Naive B cell (primary cell): ENCODE measurements around the gene GAMT. TPM values are rescaled to one million over a fixed set of nuclear protein-coding genes. Genes with fewer than 3 reads are reported as not detected.

Source experiments
- ATAC-seq, 2 donors: fragments of 150-1000 bp; cut with Tn5 transposase; 2 replicates each; pipeline ENCODE4 v1.10.0; 2021; ENCODE audit warnings: low read depth in 2 of 2, mild to moderate bottlenecking in 2 of 2, moderate library complexity in 2 of 2
- DNase-seq: peaks from one replicate; pipeline ENCODE4 v3.0.0; 2022
- H3K27ac Mint-ChIP-seq, 6 donors: one replicate each; pipeline ENCODE4 v1.8.0; 2020 to 2022; ENCODE audit warnings: mild to moderate bottlenecking in 6 of 6, mixed read lengths in 6 of 6, moderate library complexity in 5 of 6, inconsistent platforms in 2 of 6
- H3K27me3 Mint-ChIP-seq, 3 donors: one replicate each; pipeline ENCODE4 v1.8.0; 2021 to 2022; ENCODE audit warnings: mixed read lengths in 3 of 3, mild to moderate bottlenecking in 1 of 3
- H3K36me3 Mint-ChIP-seq, 2 donors: one replicate each; pipeline ENCODE4 v1.8.0; 2020 to 2022; ENCODE audit warnings: mixed read lengths in 2 of 2, inconsistent platforms in 1 of 2, mild to moderate bottlenecking in 1 of 2
- H3K4me1 Mint-ChIP-seq, 3 donors: one replicate each; pipeline ENCODE4 v1.8.0; 2020 to 2022; ENCODE audit warnings: mixed read lengths in 3 of 3, inconsistent platforms in 1 of 3, mild to moderate bottlenecking in 1 of 3, moderate library complexity in 1 of 3
- H3K4me3 Mint-ChIP-seq, 8 donors: one replicate each; pipeline ENCODE4 v1.8.0; 2020 to 2022; ENCODE audit warnings: mild to moderate bottlenecking in 8 of 8, mixed read lengths in 8 of 8, moderate library complexity in 8 of 8, inconsistent platforms in 2 of 8
- H3K9me3 Mint-ChIP-seq, 7 donors: one replicate each; pipeline ENCODE4 v1.8.0; 2020 to 2022; ENCODE audit warnings: mixed read lengths in 7 of 7, mild to moderate bottlenecking in 5 of 7, inconsistent platforms in 2 of 7, moderate library complexity in 1 of 7
- polyA plus RNA-seq, 6 donors: library from polyadenylated mRNA; unstranded; fragments of 300-500 nt; fragmentation: Illumina TruSeq; gene quantifications; one replicate each; pipeline ENCODE4 v1.2.3, GENCODE V29; 2021; ENCODE audit warnings: low read depth in 6 of 6

Gene GAMT
- polyA plus RNA-seq, 6 donors from 2014 or later = 14.4 to 24.6 (median 15.7) TPM

GRCh38 chr19:1377965-1378785, 23.2 kb downstream of the GAMT start:
- peaks cover 4 to 11% (median 9%) of the 10 kb centered on the region in 3 donors for H3K4me1 Mint-ChIP-seq
- H3K36me3 Mint-ChIP-seq = peaks cover 0 to 1% of the 10 kb centered on the region in 2 donors
- ATAC-seq (no peak), DNase-seq (no peak)
- peaks cover 0 to 1% (median 0%) of the 10 kb centered on the region in 7 donors for H3K9me3 Mint-ChIP-seq
- H3K4me3 Mint-ChIP-seq = peak overlapping the region in 1 of 8 donors; percentile 15
- no peak overlapping the region for H3K27ac Mint-ChIP-seq
- peaks cover 0 to 3% (median 1%) of the 10 kb centered on the region in 3 donors for H3K27me3 Mint-ChIP-seq

GRCh38 chr19:1377176-1377964, 24.0 kb downstream of the GAMT start:
- Mint-ChIP-seq H3K4me1 (peaks cover 0 to 5% (median 5%) of the 10 kb centered on the region in 3 donors), H3K27ac (no peak overlapping the region), H3K4me3 (no peak overlapping the region), H3K36me3 (no peaks in the 10 kb centered on the region), H3K27me3 (no peaks in the 10 kb centered on the region), H3K9me3 (no peaks in the 10 kb centered on the region)
- DNase-seq = no peak
- no peak for ATAC-seq

- peaks cover 0 to 5% (median 5%) of the 10 kb centered on the region in 3 donors for H3K4me1 Mint-ChIP-seq
- H3K27me3 Mint-ChIP-seq = no peaks in the 10 kb centered on the region
- DNase-seq = no peak
- H3K9me3 Mint-ChIP-seq = no peaks in the 10 kb centered on the region
- no peak for ATAC-seq
- no peak overlapping the region for H3K27ac Mint-ChIP-seq
- no peak overlapping the region for H3K4me3 Mint-ChIP-seq
- H3K36me3 Mint-ChIP-seq = no peaks in the 10 kb centered on the region
Measured at GRCh38 chr19:1376415-1376805, 24.9 kb downstream of the GAMT start.

GRCh38 chr19:1374250-1374577, 27.1 kb downstream of the GAMT start:
- H3K27ac Mint-ChIP-seq = no peak overlapping the region
- no peak overlapping the region for H3K4me3 Mint-ChIP-seq
- peaks cover 0 to 5% (median 5%) of the 10 kb centered on the region in 3 donors for H3K4me1 Mint-ChIP-seq
- H3K27me3 Mint-ChIP-seq = no peaks in the 10 kb centered on the region
- no peak for ATAC-seq
- no peak for DNase-seq
- H3K36me3 Mint-ChIP-seq = no peaks in the 10 kb centered on the region
- H3K9me3 Mint-ChIP-seq = no peaks in the 10 kb centered on the region

- H3K4me3 Mint-ChIP-seq = no peak overlapping the region
- H3K36me3 Mint-ChIP-seq = no peaks in the 10 kb centered on the region
- no peak for ATAC-seq
- no peaks in the 10 kb centered on the region for H3K27me3 Mint-ChIP-seq
- no peak for DNase-seq
- no peaks in the 10 kb centered on the region for H3K9me3 Mint-ChIP-seq
- H3K27ac Mint-ChIP-seq = no peak overlapping the region
- H3K4me1 Mint-ChIP-seq = peaks cover 0 to 5% (median 5%) of the 10 kb centered on the region in 3 donors
Measured at GRCh38 chr19:1373534-1374249, 27.6 kb downstream of the GAMT start.

GRCh38 chr19:1373042-1373533, 28.3 kb downstream of the GAMT start:
- DNase-seq (no peak), ATAC-seq (no peak)
- peaks cover 0 to 5% (median 5%) of the 10 kb centered on the region in 3 donors for H3K4me1 Mint-ChIP-seq
- no peak overlapping the region for H3K4me3 Mint-ChIP-seq
- H3K9me3 Mint-ChIP-seq = no peaks in the 10 kb centered on the region
- no peaks in the 10 kb centered on the region for H3K36me3 Mint-ChIP-seq
- no peak overlapping the region for H3K27ac Mint-ChIP-seq
- H3K27me3 Mint-ChIP-seq = no peaks in the 10 kb centered on the region

GRCh38 chr19:1370579-1371361, 30.6 kb downstream of the GAMT start:
- Mint-ChIP-seq H3K4me1 (no peaks in the 10 kb centered on the region), H3K27ac (no peak overlapping the region), H3K36me3 (no peaks in the 10 kb centered on the region), H3K9me3 (no peaks in the 10 kb centered on the region), H3K4me3 (no peak overlapping the region), H3K27me3 (no peaks in the 10 kb centered on the region)
- no peak for DNase-seq
- no peak for ATAC-seq

DNA sequence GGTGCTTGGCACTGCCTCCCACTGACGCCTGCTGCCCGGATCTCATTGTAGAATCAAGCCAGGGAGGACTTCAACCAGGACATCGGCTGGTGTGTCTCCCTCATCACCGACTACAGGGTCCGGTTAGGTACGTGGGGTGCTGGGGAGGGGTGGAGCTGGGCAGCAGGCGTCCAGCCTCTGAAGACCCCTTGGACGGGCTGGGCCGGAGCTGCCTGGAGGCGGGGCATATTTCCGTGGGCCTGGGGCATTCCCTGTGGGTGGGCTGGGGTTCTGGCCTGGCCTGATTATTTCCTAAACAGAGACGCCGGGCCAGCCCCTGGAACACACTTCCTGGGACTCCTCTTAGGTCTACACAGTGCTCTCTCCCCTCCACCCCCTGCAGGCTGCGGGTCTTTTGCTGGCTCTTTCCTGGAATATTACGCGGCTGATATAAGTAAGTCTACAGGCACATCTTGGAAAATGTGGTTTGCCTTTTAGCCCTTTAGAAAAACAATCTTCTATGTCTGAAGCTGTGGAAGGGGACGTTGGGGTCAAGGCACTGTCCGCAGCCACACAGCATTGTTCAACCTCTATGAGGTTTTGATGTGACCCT, 32.0 kb downstream of the GAMT start:
- DNase-seq (no peak), ATAC-seq (no peak)
- no peaks in the 10 kb centered on the region for H3K27me3 Mint-ChIP-seq
- H3K27ac Mint-ChIP-seq = peak overlapping the region in 1 of 6 donors; percentile 83
- H3K4me3 Mint-ChIP-seq = peak overlapping the region in 1 of 8 donors; percentile 52
- H3K9me3 Mint-ChIP-seq = no peaks in the 10 kb centered on the region
- no peaks in the 10 kb centered on the region for H3K36me3 Mint-ChIP-seq
- peaks cover 2 to 4% (median 2%) of the 10 kb centered on the region in 3 donors for H3K4me1 Mint-ChIP-seq

GRCh38 chr19:1366899-1367870, 34.2 kb downstream of the GAMT start:
- Mint-ChIP-seq H3K4me1 (peaks cover 20 to 25% (median 22%) of the 10 kb centered on the region in 3 donors), H3K9me3 (no peaks in the 10 kb centered on the region), H3K4me3 (peak overlapping the region in 1 of 8 donors; percentile 10), H3K27me3 (no peaks in the 10 kb centered on the region), H3K27ac (peak overlapping the region in 2 of 6 donors; percentile 48 to 58), H3K36me3 (no peaks in the 10 kb centered on the region)
- ATAC-seq = no peak
- DNase-seq = no peak

- Mint-ChIP-seq H3K9me3 (no peaks in the 10 kb centered on the region), H3K27ac (no peak overlapping the region)
- no peak for DNase-seq
Measured at GRCh38 chr19:1366296-1366695, 35.0 kb downstream of the GAMT start.

DNA sequence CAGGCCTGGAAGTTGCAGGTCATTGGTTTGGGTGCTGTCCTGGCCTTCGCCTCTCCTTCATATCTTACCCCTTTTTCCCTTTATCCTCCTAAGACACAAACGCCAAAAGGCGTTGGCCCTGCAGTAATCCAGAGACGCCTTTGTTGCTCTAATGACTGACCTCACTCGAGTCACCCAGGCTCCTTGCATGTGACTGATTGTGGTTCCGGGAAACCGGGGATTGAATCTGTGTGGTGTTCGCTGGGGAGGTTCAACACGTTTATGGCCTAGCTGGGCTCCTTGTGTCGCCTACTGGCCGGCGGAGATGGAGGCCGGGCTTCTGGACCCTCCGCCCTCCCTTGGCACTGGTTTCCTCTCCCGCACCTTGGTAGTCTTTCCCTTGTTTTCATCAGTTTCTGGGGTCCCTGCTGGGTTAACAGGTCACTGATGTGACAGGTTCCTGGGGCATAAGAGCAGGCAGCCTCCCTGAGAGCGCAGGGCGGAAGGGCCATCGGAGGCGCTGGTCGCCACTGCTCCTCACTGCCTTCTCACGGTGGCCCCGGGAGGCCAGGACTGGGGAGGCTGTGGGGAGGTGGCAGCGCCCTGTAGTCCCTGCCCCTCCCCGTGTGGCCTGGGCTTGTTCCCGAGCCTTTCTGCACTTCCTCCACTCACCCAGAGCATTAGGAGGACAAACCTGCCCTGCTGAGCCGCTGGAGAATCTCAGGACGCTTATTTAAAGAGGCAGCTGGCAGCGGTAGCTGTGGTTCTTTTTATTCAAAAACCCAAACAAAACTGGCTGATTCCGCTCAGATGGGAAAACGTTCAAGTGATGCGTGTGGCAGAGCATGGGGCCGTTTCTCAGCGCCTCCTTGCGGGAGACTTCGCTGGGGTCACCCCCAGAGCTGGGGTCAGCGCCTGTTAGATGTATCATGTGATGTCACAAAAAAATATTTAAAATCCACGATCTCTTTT, 35.7 kb downstream of the GAMT start:
- peak overlapping the region in 2 of 8 donors; percentile 25 to 45 for H3K4me3 Mint-ChIP-seq
- no peaks in the 10 kb centered on the region for H3K27me3 Mint-ChIP-seq
- ATAC-seq = no peak
- H3K36me3 Mint-ChIP-seq = no peaks in the 10 kb centered on the region
- H3K9me3 Mint-ChIP-seq = no peaks in the 10 kb centered on the region
- no peak for DNase-seq
- H3K27ac Mint-ChIP-seq = no peak overlapping the region
- H3K4me1 Mint-ChIP-seq = peaks cover 22 to 30% (median 24%) of the 10 kb centered on the region in 3 donors

More at GRCh38 chr19:1366296-1366695, 35.0 kb downstream of the GAMT start:
- H3K4me3 Mint-ChIP-seq = no peak overlapping the region
- H3K4me1 Mint-ChIP-seq = peaks cover 22 to 30% (median 24%) of the 10 kb centered on the region in 3 donors
- no peaks in the 10 kb centered on the region for H3K27me3 Mint-ChIP-seq
- H3K36me3 Mint-ChIP-seq = no peaks in the 10 kb centered on the region
- no peak for ATAC-seq
